Activated T-helper 17 cell treated with anti-CD3 and anti-CD28 coated beads, Interleukin-2, amount 50 U/mL, for 72 hours (primary cell): ENCODE measurements around the gene LCOR. TPM values are rescaled to one million over a fixed set of nuclear protein-coding genes. Genes with fewer than 3 reads are reported as not detected.

Experiments
- ATAC-seq: fragments of 150-1000 bp; cut with Tn5 transposase; replicated peaks from 2 replicates; pipeline ENCODE4 v1.10.0; 2021; ENCODE audit warnings: mild to moderate bottlenecking, moderate library complexity
- H3K27ac Mint-ChIP-seq: one replicate; pipeline ENCODE4 v1.8.0; 2022; ENCODE audit warnings: mixed read lengths
- H3K27me3 Mint-ChIP-seq: one replicate; pipeline ENCODE4 v1.8.0; 2022; ENCODE audit warnings: mixed read lengths
- H3K36me3 Mint-ChIP-seq: one replicate; pipeline ENCODE4 v1.8.0; 2022; ENCODE audit warnings: low read depth, mild to moderate bottlenecking, mixed read lengths
- H3K4me1 Mint-ChIP-seq: one replicate; pipeline ENCODE4 v1.8.0; 2022; ENCODE audit warnings: mixed read lengths
- H3K4me3 Mint-ChIP-seq: one replicate; pipeline ENCODE4 v1.8.0; 2022; ENCODE audit warnings: mild to moderate bottlenecking, mixed read lengths
- H3K9me3 Mint-ChIP-seq: one replicate; pipeline ENCODE4 v1.8.0; 2022; ENCODE audit warnings: mixed read lengths
- total RNA-seq, 2 donors: library from RNA; stranded (reverse); gene quantifications; one replicate each; pipeline ENCODE4 v1.2.3, GENCODE V29; 2022

The LCOR gene
- total RNA-seq, 2 donors from 2014 or later = 25.5 to 29.6 TPM

DNA sequence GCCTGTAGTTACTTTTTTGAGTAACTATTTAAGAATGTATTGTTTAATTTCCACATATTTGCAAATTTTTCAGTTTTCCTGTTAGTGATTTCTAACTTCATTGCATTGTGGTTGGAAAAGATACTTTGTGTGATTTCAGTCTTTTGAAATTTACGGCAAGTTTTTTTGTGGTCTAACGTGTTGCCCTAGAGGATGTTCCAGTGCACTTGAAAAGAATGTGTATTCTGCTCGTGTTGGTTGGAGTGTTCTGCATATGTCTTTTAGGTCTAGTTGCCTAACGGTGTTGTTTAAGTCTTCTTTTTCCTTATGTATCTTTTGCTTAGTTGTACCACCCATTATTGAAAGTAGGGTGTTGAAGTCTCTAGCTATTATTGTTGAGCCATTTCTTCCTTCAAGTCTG, 59.7 kb downstream of the LCOR start:
- H3K27ac Mint-ChIP-seq = no peak overlapping the region
- peak; percentile 60 for ATAC-seq
- H3K9me3 Mint-ChIP-seq = peaks cover 4% of the 10 kb centered on the region
- no peaks in the 10 kb centered on the region for H3K27me3 Mint-ChIP-seq
- peaks cover 40% of the 10 kb centered on the region for H3K4me1 Mint-ChIP-seq
- peak overlapping the region; percentile 19 for H3K4me3 Mint-ChIP-seq
- H3K36me3 Mint-ChIP-seq = peaks cover 45% of the 10 kb centered on the region

DNA sequence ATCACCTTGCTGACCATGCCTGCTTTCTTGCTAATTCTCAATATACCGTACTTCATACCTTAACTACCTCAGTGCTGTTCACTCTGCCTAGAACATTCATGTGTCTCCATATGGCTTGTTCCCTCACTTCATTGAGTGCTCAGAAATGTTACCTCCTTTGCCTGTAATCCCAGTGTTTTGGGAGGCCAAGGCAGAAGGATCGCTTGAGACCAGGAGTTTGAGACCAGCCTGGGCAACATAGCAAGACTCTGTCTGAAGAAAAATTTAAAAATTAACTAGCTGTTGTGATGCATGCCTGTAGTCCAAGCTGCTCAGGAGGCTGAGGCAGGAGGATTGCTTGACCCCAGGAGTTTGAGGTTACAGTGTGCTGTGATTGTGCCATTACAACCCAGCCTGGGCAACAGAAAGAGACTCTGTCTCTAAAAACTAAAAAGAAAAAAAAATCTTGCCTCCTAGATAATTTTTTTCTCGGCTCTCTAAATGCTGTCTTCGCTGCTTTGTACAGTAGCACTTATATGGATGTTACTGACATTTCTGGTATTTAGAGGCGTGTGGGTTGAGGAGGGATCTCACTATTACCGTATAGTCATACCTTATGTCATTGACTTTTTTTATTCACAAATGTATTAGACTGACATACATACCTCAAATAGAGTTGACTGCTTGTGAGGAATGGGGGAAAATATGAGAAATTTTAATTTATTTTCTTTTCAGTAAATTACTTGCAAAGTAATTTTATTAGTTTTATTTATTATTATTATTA, 63.7 kb downstream of the LCOR start:
- Mint-ChIP-seq H3K27ac (no peak overlapping the region), H3K36me3 (peaks cover 20% of the 10 kb centered on the region), H3K9me3 (peaks cover 2% of the 10 kb centered on the region), H3K4me3 (no peak overlapping the region), H3K27me3 (no peaks in the 10 kb centered on the region), H3K4me1 (peaks cover 47% of the 10 kb centered on the region)
- peak; percentile 58 for ATAC-seq

DNA sequence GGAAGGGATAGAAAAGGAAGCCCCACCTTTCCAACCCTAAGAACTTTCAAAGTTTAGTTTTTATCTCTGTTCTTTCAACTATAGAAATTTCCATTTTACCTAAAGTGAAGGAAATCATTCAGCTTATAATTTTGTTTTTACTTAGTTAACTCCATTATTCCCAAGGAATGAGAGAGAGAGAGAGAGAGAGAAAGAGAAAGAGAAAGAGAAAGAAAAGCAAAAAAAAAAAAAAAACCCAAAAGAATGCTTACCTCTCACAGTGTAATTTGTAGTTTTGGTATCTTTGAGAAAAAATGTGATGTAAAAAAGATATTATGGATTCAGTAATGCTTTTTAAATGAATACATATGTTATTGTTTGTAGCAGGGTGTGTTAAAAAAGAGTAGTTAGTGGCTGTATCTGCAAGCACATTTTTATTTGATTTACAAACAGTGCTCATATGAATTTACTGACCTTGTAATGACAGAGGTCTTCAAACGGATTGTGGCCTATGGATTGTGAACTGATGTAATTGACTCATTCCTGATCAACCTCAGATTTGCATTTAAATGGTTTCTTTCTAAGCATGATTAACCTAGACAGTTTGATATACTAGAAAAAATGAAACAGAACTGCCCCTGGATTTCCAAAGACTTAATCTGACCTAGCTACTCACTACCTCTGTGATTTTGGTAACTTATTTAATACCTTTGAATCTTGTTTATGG, 64.9 kb downstream of the LCOR start:
- peaks cover 11% of the 10 kb centered on the region for H3K36me3 Mint-ChIP-seq
- H3K27me3 Mint-ChIP-seq = no peaks in the 10 kb centered on the region
- peak; percentile 94 for ATAC-seq
- H3K9me3 Mint-ChIP-seq = no peaks in the 10 kb centered on the region
- peak overlapping the region; percentile 54 for H3K4me3 Mint-ChIP-seq
- peak overlapping the region; percentile 64 for H3K27ac Mint-ChIP-seq
- H3K4me1 Mint-ChIP-seq = peaks cover 47% of the 10 kb centered on the region

DNA sequence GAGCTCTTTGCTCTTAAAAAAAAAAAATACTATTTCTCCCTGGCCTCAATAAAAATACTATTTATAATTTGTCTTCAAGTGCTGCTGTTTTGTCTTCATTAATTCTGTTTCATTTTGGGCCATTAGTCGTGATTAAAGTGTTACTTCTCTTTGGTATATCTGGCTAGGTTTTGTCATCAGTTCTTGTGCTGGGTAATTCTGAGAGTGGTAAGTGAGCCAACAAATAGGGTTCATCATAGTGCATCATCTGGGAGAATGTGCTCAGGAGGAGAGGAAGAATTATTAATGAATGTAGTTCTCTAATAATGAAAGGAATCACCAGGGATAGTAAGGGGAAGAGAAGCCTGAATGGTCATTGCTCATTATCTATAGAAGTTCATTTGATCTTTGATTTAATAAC, 70.0 kb downstream of the LCOR start:
- Mint-ChIP-seq H3K4me3 (no peak overlapping the region), H3K27me3 (no peaks in the 10 kb centered on the region), H3K4me1 (peaks cover 39% of the 10 kb centered on the region), H3K27ac (no peak overlapping the region), H3K9me3 (no peaks in the 10 kb centered on the region), H3K36me3 (no peaks in the 10 kb centered on the region)
- ATAC-seq = no peak

DNA sequence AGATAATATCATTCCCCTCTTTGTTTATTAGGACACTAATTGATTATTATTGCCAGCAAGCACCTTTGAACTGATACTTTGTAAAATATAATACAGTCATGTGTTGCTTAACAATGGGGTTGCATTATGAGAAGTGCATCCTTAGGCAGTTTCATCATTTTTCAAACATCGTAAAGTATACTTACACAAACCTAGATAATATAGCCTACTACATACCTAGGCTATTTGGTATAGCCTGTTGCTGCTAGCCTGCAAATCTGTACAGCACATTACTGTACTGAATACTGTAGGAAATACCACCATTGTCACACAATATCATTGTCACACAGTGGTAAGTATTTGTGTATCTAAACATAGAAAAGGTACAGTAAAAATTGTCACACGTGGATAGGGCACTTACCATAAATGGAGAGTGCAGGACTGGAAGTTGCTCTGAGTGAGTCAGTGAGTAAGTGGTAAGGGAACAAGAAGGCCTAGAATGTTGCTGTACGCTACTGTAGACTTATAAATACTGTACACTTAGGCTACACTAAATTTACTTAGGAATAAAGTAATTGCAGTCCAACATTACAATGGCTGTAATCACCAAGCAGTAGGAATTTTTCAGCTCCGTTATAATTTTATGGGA, 70.7 kb downstream of the LCOR start:
- peak; percentile 40 for ATAC-seq
- Mint-ChIP-seq H3K9me3 (no peaks in the 10 kb centered on the region), H3K4me3 (no peak overlapping the region), H3K4me1 (peaks cover 34% of the 10 kb centered on the region), H3K36me3 (peaks cover 6% of the 10 kb centered on the region), H3K27ac (no peak overlapping the region), H3K27me3 (no peaks in the 10 kb centered on the region)

DNA sequence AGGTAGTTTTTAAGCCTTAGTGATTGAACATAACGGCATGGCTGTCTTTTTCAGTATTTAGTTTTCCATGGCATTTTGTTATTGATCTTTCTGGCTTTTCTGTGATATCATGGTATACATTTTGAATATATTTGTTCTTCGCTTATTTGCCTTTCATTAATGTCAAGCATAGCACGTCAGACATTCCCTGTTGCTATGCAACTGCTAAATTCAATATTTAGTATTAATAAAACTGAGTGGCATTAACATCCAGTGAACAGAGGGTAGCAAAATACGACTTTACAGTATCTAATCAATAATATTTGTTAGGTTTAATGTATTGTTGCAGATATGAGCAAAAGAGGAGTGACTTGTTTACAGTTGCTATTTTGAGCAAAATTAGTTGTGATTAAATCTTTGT, 72.5 kb downstream of the LCOR start:
- H3K4me1 Mint-ChIP-seq = peaks cover 23% of the 10 kb centered on the region
- H3K9me3 Mint-ChIP-seq = no peaks in the 10 kb centered on the region
- H3K27me3 Mint-ChIP-seq = no peaks in the 10 kb centered on the region
- H3K27ac Mint-ChIP-seq = no peak overlapping the region
- H3K36me3 Mint-ChIP-seq = peaks cover 24% of the 10 kb centered on the region
- H3K4me3 Mint-ChIP-seq = no peak overlapping the region
- ATAC-seq = no peak

DNA sequence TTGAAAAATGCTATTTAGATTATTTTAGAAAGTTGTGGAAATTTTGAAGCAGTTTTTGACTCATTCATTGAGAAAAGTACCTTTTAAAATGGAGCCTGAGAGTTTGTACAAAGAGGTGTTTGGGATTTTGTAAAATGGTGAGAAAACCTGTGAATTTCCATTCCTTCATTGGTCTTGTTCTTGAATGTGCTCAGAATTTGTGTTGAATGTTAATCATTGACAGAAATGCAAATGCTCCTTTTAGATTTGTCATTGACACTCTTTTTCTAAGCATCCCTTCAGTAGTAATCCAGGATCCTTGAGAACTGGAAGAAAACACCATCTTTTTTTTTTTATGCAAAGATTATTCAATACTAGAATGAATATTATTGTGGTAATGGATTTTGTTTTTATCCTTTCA, 74.8 kb downstream of the LCOR start:
- Mint-ChIP-seq H3K36me3 (peaks cover 33% of the 10 kb centered on the region), H3K27ac (no peak overlapping the region), H3K27me3 (no peaks in the 10 kb centered on the region), H3K9me3 (no peaks in the 10 kb centered on the region), H3K4me3 (no peak overlapping the region), H3K4me1 (peaks cover 23% of the 10 kb centered on the region)
- no peak for ATAC-seq

DNA sequence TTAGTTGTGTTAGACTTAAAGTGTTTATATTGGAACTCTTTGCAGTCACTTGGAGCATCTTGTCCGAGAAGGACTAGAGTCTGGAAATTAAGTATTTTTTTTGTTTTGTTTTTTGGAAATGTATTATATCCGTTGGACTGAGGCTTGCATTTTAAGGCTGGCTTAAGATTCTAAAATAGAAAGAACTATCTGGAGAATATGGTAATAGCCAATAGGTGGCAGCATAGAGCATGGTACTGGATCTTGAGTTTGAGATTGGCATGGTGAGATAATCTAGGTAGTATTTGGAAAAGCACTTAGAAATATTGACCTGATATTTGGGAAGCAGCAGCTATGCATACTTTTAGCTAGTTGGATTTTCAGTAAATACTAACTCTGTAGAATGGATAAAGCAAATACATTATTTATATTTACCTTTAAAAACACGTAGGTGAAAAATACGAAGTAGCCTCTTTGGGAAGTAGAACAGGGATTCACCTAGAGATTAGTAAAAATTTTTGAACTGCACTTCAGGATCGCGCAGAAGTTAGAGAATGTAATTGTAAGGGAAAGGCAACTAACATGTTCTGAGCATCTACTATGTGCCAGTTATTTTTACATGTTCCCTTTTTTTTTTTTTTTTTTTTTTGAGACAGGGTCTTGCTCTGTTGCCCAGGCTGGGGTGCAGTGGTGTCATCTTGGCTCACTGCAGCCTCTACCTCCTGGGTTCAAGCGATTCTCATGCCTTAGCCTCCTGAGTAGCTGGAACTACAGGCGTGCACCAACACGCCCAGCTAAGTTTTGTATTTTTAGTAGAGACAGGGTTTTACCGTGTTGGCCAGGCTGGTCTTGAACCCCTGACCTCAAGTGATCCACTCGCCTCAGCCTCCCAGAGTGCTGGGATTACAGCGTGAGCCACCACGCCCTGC, 78.6 kb downstream of the LCOR start:
- peaks cover 15% of the 10 kb centered on the region for H3K4me1 Mint-ChIP-seq
- peak; percentile 38 for ATAC-seq
- no peaks in the 10 kb centered on the region for H3K27me3 Mint-ChIP-seq
- H3K9me3 Mint-ChIP-seq = no peaks in the 10 kb centered on the region
- H3K4me3 Mint-ChIP-seq = no peak overlapping the region
- H3K27ac Mint-ChIP-seq = no peak overlapping the region
- peaks cover 61% of the 10 kb centered on the region for H3K36me3 Mint-ChIP-seq

DNA sequence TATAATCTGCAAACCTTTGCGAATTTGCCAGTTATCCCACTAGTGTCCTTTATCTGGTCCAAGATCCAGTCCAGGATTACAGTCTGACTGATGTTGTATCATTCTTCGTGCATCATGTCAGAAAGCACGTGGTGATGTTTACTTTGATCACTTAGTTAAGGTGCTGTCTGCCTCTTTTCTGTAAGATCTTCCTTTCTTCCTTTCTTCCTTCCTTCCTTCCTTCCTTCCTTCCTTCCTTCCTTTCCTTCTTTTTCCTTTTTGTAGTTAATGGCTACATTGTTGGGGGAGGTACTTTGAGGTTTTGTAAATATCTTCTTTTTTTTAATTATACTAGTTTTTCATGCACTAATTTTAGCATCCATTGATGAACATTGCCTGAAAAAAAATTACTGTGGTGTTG, 80.3 kb downstream of the LCOR start:
- Mint-ChIP-seq H3K4me3 (no peak overlapping the region), H3K4me1 (peaks cover 17% of the 10 kb centered on the region), H3K36me3 (peaks cover 65% of the 10 kb centered on the region), H3K27ac (no peak overlapping the region), H3K27me3 (no peaks in the 10 kb centered on the region), H3K9me3 (no peaks in the 10 kb centered on the region)
- no peak for ATAC-seq

DNA sequence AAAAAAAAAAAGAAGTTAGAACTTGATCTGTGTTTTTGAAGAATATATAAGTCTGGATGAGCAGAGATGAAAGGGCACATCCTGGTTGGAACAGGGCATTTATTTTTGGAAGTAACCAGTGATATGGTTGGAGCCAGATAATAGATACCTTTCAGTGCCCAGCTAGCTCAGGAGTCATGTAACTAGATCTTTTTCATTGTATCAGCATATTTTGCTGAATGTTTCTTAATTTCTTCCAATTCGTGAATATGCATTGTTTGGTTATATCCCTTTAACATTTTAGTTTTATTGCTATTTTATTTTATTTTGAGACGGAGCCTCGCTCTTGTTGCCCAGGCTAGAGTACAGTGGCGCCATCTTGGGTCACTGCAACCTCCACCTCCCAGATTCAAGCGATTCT, 81.8 kb downstream of the LCOR start:
- H3K9me3 Mint-ChIP-seq = no peaks in the 10 kb centered on the region
- no peak overlapping the region for H3K4me3 Mint-ChIP-seq
- no peaks in the 10 kb centered on the region for H3K27me3 Mint-ChIP-seq
- ATAC-seq = no peak
- peaks cover 50% of the 10 kb centered on the region for H3K36me3 Mint-ChIP-seq
- peaks cover 28% of the 10 kb centered on the region for H3K4me1 Mint-ChIP-seq
- no peak overlapping the region for H3K27ac Mint-ChIP-seq

DNA sequence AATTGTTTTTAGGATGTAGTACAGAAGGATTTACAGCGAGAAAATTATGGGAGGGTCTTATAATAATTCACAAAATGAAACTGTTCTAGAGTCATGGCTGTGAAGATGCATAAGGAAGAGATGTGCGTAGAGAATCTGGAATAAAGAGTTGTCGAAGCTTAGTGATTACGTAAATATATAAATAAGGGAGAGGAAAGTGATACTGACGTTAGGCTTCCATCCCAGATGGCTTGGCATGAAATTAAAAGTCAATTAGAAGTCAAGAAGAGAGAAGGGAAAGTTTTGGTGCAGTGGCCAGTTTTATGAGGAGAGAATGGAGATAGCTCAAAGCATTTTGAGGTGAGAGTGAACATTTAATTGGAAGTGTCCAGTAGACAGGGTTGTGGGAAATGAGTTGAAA, 85.5 kb downstream of the LCOR start:
- ATAC-seq = no peak
- H3K4me3 Mint-ChIP-seq = no peak overlapping the region
- H3K27me3 Mint-ChIP-seq = no peaks in the 10 kb centered on the region
- no peak overlapping the region for H3K27ac Mint-ChIP-seq
- H3K36me3 Mint-ChIP-seq = peaks cover 33% of the 10 kb centered on the region
- H3K4me1 Mint-ChIP-seq = peaks cover 30% of the 10 kb centered on the region
- H3K9me3 Mint-ChIP-seq = no peaks in the 10 kb centered on the region

DNA sequence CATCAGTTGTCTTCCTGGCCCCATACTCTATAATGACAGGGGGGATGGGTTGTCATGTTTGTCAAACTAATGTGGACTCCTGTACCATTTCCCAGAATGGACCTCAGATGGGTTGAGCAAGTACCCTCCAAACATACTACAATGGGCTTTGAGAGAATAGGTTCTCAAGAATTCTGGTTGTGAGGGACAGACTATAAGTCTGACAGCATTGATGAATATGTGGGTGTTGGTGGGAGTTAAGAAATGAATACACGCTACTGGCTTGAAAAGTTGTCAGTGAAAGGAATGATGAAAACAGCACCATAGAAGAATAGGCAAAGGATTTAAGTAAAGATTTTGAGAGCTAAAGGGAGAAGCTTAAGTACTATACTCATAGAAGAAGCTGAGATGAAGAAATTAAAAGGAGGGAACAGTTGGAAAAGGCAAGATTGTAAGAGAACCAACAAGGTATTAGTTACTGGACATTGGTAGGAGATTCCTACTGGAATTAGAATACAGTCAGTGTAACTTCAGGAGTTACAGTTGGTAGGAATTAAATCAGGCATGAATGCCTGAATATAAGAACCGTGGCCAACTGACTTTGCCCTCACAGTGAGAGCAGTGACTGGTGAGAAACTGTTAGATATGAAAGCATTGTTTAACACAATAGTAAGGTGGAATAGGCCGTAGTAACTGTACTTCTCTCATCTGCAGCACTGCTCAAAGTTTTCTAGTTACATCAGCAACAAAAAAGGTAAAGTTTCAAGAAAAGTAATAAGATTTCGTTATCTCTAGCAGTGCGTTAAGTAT, 86.3 kb downstream of the LCOR start:
- peak; percentile 21 for ATAC-seq

DNA sequence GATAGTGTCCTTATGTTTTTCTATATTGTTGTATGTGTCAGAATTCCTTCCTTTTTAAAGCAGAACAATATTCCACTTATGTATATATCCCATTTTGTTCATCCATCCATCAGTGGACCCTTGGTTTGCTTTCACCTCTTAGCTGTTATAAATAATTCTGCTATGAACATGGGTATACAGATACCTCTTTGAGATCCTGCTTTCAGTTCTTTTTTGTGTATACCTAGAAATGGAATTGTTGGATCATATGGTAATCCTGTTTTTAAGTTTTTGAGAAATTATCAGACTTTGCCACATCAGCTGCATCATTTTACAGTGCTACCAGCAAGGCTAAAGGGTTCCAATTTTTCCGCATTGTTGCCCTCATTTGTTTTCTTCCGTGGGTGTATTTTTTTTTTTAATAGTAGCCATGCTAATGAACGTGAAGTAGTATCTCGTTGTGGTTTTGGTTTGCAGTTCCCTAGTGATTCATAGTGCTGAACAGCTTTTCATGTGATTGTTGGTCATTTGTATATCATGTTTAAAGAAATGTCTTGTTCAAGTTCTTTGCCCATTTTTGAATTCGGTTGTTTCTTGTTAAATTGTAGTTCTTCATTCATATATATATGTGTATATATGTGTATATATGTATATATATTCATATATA, 87.8 kb downstream of the LCOR start:
- peaks cover 24% of the 10 kb centered on the region for H3K4me1 Mint-ChIP-seq
- ATAC-seq = no peak
- H3K9me3 Mint-ChIP-seq = no peaks in the 10 kb centered on the region
- H3K27ac Mint-ChIP-seq = no peak overlapping the region
- H3K4me3 Mint-ChIP-seq = no peak overlapping the region
- no peaks in the 10 kb centered on the region for H3K27me3 Mint-ChIP-seq
- peaks cover 35% of the 10 kb centered on the region for H3K36me3 Mint-ChIP-seq

More for the DNA sequence above, 86.3 kb downstream of the LCOR start:
- H3K9me3 Mint-ChIP-seq = no peaks in the 10 kb centered on the region
- H3K36me3 Mint-ChIP-seq = peaks cover 29% of the 10 kb centered on the region
- H3K4me1 Mint-ChIP-seq = peaks cover 25% of the 10 kb centered on the region
- H3K27ac Mint-ChIP-seq = no peak overlapping the region
- H3K27me3 Mint-ChIP-seq = no peaks in the 10 kb centered on the region
- H3K4me3 Mint-ChIP-seq = no peak overlapping the region
